HUES48 (cell line): Measurements from ENCODE around the gene TEN1.

ENCODE experiments used
- H3K27ac ChIP-seq: one replicate; pipeline ENCODE4 v1.7.0; 2013; ENCODE audit warnings: low read depth, low read length, inconsistent platforms
- H3K27me3 ChIP-seq: 2 replicates; pipeline ENCODE4 v1.6.1; 2013; ENCODE audit warnings: mild to moderate bottlenecking, low read length; ENCODE audit not compliant: control insufficient read depth, insufficient read depth
- H3K36me3 ChIP-seq: 2 replicates; pipeline ENCODE4 v1.6.1; 2013; ENCODE audit warnings: low read length; ENCODE audit not compliant: control insufficient read depth, insufficient read depth
- H3K4me1 ChIP-seq: 2 replicates; pipeline ENCODE4 v1.6.1; 2013; ENCODE audit warnings: mild to moderate bottlenecking, low read length; ENCODE audit not compliant: control insufficient read depth, insufficient read depth
- H3K4me3 ChIP-seq: 2 replicates; pipeline ENCODE4 v1.5.1; 2013; ENCODE audit warnings: mild to moderate bottlenecking, low read depth, low read length
- H3K9ac ChIP-seq: 2 replicates; pipeline ENCODE4 v1.6.1; 2013; ENCODE audit warnings: mild to moderate bottlenecking, low read depth, low read length, moderate library complexity
- H3K9me3 ChIP-seq: 2 replicates; pipeline ENCODE4 v1.6.1; 2013; ENCODE audit warnings: low read length; ENCODE audit not compliant: control insufficient read depth, insufficient read depth

The TEN1 gene

GRCh38 chr17:75976175-75976848, 2.7 kb upstream of the TEN1 start:
- Histone ChIP-seq H3K27me3 (no peaks in the 10 kb centered on the region), H3K4me1 (peaks cover 7% of the 10 kb centered on the region; the same call in 1 of the 2 replicates), H3K36me3 (peaks cover 27% of the 10 kb centered on the region), H3K9ac (no peak overlapping the region), H3K4me3 (no peak overlapping the region), H3K9me3 (no peaks in the 10 kb centered on the region), H3K27ac (no peak overlapping the region)

GRCh38 chr17:75979705-75980187, 706 bp downstream of the TEN1 start:
- Histone ChIP-seq H3K9ac (peak overlapping the region; percentile 87), H3K27ac (peak overlapping the region; percentile 100), H3K4me1 (peaks cover 31% of the 10 kb centered on the region), H3K9me3 (no peaks in the 10 kb centered on the region), H3K4me3 (peak overlapping the region; percentile 89), H3K36me3 (peaks cover 9% of the 10 kb centered on the region; the same call in 1 of the 2 replicates), H3K27me3 (no peaks in the 10 kb centered on the region)

GRCh38 chr17:75980188-75981018, 1.4 kb downstream of the TEN1 start:
- Histone ChIP-seq H3K9ac (peak overlapping the region; percentile 87; the same call in 1 of the 2 replicates), H3K4me3 (peak overlapping the region; percentile 89), H3K36me3 (peaks cover 9% of the 10 kb centered on the region; the same call in 1 of the 2 replicates), H3K9me3 (no peaks in the 10 kb centered on the region), H3K27me3 (no peaks in the 10 kb centered on the region), H3K27ac (peak overlapping the region; percentile 100), H3K4me1 (peaks cover 31% of the 10 kb centered on the region)

DNA sequence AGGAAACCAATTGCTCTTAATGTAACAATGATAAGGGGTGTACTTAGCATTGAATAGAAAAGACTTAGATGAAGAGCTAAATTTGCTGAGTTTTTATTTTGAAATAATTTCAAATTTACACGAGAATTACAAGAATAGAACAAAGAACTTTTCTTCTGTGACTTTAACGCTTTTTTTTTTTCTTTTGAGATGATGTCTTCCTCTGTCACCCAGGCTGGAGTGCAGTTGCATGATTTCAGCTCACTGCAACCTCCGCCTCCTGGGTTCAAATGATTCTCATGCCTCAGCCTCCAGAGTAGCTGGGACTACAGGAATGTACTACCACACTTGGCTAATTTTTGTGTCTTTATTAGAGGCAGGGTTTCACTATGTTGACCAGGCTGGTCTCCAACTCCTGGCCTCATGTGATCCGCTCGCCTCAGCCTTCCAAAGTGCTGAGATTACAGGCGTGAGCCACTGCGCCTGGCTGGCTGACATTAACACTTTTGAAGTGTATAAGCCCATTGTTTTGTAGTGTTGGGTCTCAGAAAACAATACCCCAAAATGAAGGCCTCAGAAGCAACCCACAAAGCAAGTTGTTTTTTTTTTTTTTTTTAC, 2.1 kb downstream of the TEN1 start:
- Histone ChIP-seq H3K9me3 (no peaks in the 10 kb centered on the region), H3K27ac (peak overlapping the region; percentile 20), H3K4me1 (peaks cover 31% of the 10 kb centered on the region), H3K9ac (no peak overlapping the region), H3K36me3 (peaks cover 6% of the 10 kb centered on the region; the same call in 1 of the 2 replicates), H3K27me3 (no peaks in the 10 kb centered on the region), H3K4me3 (no peak overlapping the region)

- Histone ChIP-seq H3K9ac (peak overlapping the region; percentile 71), H3K27me3 (no peaks in the 10 kb centered on the region), H3K36me3 (peaks cover 9% of the 10 kb centered on the region), H3K4me3 (peak overlapping the region; percentile 40), H3K4me1 (peaks cover 29% of the 10 kb centered on the region), H3K27ac (peak overlapping the region; percentile 86), H3K9me3 (no peaks in the 10 kb centered on the region)
Measured at GRCh38 chr17:75983501-75984181, 4.6 kb downstream of the TEN1 start.

DNA sequence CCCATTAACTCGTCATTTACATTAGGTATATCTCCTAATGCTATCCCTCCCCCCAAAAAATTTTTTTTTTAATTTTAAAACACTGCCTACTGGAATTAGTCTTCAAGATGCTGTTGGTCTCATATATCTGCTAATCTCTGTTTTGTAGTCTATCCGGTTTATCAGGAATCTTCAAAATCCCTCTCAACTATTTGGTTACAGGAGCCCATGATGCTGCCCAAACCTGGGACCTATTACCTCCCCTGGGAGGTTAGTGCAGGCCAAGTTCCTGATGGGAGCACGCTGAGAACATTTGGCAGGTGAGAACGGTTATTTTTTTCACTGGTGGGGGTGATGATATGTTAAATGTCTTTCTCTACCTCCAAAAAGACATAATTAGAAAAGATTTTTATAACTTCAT, 6.9 kb downstream of the TEN1 start:
- H3K36me3 ChIP-seq = peaks cover 9% of the 10 kb centered on the region
- H3K27me3 ChIP-seq = no peaks in the 10 kb centered on the region
- H3K27ac ChIP-seq = no peak overlapping the region
- no peak overlapping the region for H3K4me3 ChIP-seq
- H3K4me1 ChIP-seq = peaks cover 25% of the 10 kb centered on the region
- H3K9ac ChIP-seq = no peak overlapping the region
- H3K9me3 ChIP-seq = no peaks in the 10 kb centered on the region

- no peak overlapping the region for H3K9ac ChIP-seq
- peaks cover 19% of the 10 kb centered on the region for H3K36me3 ChIP-seq
- H3K4me3 ChIP-seq = no peak overlapping the region
- no peak overlapping the region for H3K27ac ChIP-seq
- H3K4me1 ChIP-seq = peaks cover 23% of the 10 kb centered on the region
- H3K27me3 ChIP-seq = no peaks in the 10 kb centered on the region
- H3K9me3 ChIP-seq = no peaks in the 10 kb centered on the region
Measured at GRCh38 chr17:75987041-75987440, 8.0 kb downstream of the TEN1 start.

DNA sequence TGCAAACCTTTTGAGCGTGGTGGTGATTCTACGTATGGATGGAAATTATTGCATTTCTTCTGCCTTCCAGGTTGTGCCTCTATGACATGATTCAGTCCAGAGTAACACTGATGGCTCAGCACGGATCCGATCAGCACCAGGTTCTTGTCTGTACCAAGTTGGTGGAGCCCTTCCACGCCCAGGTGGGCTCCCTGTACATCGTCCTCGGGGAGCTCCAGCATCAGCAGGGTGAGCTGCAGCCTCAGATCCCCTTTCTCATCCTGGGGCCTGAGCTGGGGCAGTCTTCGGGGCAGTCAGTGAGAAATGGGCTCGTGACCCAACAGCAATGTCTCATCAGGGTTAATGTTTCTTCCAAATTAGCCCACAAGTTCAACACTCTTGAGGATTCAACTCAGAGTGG, 12.4 kb downstream of the TEN1 start:
- Histone ChIP-seq H3K27ac (no peak overlapping the region), H3K9ac (no peak overlapping the region), H3K36me3 (peaks cover 29% of the 10 kb centered on the region), H3K27me3 (no peaks in the 10 kb centered on the region), H3K4me3 (no peak overlapping the region), H3K9me3 (no peaks in the 10 kb centered on the region), H3K4me1 (no peaks in the 10 kb centered on the region)

GRCh38 chr17:75994802-75995370, 15.8 kb downstream of the TEN1 start:
- no peaks in the 10 kb centered on the region for H3K4me1 ChIP-seq
- no peak overlapping the region for H3K9ac ChIP-seq
- H3K27ac ChIP-seq = no peak overlapping the region
- peaks cover 20% of the 10 kb centered on the region for H3K36me3 ChIP-seq
- H3K4me3 ChIP-seq = no peak overlapping the region
- no peaks in the 10 kb centered on the region for H3K27me3 ChIP-seq
- H3K9me3 ChIP-seq = no peaks in the 10 kb centered on the region

- Histone ChIP-seq H3K27ac (no peak overlapping the region), H3K9me3 (no peaks in the 10 kb centered on the region), H3K36me3 (peaks cover 20% of the 10 kb centered on the region), H3K4me1 (no peaks in the 10 kb centered on the region), H3K4me3 (no peak overlapping the region), H3K27me3 (no peaks in the 10 kb centered on the region), H3K9ac (no peak overlapping the region)
Measured at GRCh38 chr17:75995385-75995925, 16.4 kb downstream of the TEN1 start.
